ENCODE data around the gene DNM2. TPM values are rescaled to one million over a fixed set of nuclear protein-coding genes. Genes with fewer than 3 reads are reported as not detected.

DNM2 gene
- total and polyA plus RNA-seq, 2 of the 13 experiments (the other 11 are each of a cell fraction or from before 2014, with no cell fraction given) = 41.7 to 59.8 TPM

DNA sequence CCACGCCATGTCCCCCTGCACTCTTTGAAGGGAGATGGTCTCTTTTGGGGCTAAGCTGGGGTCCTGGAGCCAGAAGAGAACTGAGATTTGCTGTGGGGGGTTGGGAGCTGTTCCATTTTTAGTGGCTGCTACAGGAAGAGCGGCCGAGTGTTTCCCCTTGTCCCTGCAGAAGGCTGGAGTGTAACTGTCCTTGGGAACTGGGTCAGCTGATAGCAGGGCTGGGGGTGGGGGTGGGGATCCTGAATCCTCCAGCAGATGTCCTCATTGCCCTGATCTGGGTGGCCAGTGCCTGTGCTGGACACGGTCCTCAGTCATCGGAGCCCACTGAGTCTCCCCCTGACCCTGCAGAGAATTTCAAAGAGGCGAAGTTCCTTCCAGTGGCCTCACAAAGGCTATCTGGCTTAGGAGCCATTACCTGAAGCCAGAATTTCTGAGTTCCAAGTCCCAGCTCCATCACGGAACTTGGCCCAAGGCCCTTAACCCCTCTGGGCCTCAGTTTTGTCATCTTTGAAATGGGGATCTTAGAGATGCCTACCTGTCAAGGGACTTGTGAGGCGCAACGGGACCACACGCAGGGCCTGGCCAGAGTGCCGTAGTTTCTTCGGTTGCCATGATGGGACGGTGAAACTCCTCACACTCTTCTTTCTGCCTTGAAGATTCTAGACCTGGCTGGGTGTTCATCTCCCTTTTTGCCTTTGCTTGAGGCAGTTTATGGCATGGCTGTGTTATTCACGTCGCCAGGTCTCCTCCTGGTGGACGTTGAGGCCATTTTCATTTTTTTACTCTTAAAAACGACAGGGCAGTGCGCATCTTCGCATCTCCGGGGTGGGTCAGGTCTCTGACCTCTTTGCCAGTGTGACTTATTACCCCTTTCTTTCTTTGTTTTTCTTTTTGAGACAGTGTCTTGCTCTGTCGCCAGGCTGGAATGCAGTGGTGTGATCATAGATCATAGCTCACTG, 51.9 kb downstream of the DNM2 start (continued):
- no peak for TF ChIP-seq ATF7 (IDR thresholded peaks at IDR 0.05)
- TF ChIP-seq ATF7 (CRISPR knock-in tag; IDR thresholded peaks at IDR 0.05) = no peak
- TF ChIP-seq STAG1 (CRISPR knock-in tag; IDR thresholded peaks at IDR 0.05) = peak; percentile 87
- TF ChIP-seq, protein P1, sequence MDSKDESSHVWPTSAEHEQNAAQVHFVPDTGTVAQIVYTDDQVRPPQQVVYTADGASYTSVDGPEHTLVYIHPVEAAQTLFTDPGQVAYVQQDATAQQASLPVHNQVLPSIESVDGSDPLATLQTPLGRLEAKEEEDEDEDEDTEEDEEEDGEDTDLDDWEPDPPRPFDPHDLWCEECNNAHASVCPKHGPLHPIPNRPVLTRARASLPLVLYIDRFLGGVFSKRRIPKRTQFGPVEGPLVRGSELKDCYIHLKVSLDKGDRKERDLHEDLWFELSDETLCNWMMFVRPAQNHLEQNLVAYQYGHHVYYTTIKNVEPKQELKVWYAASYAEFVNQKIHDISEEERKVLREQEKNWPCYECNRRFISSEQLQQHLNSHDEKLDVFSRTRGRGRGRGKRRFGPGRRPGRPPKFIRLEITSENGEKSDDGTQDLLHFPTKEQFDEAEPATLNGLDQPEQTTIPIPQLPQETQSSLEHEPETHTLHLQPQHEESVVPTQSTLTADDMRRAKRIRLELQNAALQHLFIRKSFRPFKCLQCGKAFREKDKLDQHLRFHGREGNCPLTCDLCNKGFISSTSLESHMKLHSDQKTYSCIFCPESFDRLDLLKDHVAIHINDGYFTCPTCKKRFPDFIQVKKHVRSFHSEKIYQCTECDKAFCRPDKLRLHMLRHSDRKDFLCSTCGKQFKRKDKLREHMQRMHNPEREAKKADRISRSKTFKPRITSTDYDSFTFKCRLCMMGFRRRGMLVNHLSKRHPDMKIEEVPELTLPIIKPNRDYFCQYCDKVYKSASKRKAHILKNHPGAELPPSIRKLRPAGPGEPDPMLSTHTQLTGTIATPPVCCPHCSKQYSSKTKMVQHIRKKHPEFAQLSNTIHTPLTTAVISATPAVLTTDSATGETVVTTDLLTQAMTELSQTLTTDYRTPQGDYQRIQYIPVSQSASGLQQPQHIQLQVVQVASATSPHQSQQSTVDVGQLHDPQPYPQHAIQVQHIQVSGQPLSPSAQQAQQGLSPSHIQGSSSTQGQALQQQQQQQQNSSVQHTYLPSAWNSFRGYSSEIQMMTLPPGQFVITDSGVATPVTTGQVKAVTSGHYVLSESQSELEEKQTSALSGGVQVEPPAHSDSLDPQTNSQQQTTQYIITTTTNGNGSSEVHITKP (CRISPR knock-in tag; IDR thresholded peaks at IDR 0.05; ENCODE audit: low read depth) = no peak; the same call in 1 of the 2 replicates
- no peak for TF ChIP-seq PHF5A (CRISPR knock-in tag; IDR thresholded peaks at IDR 0.05; ENCODE audit: low read depth, unreplicated experiment)
- TF ChIP-seq, protein P2, sequence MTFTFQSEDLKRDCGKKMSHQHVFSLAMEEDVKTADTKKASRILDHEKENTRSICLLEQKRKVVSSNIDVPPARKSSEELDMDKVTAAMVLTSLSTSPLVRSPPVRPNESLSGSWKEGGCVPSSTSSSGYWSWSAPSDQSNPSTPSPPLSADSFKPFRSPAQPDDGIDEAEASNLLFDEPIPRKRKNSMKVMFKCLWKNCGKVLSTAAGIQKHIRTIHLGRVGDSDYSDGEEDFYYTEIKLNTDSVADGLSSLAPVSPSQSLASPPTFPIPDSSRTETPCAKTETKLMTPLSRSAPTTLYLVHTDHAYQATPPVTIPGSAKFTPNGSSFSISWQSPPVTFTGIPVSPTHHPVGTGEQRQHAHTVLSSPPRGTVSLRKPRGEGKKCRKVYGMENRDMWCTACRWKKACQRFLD (CRISPR knock-in tag; IDR thresholded peaks at IDR 0.05; ENCODE audit: borderline replicate concordance) = no peak
- TF ChIP-seq ZEB1 (IDR thresholded peaks at IDR 0.05; ENCODE audit: insufficient replicate concordance, low read depth) = no peak
- TF ChIP-seq, protein P3, sequence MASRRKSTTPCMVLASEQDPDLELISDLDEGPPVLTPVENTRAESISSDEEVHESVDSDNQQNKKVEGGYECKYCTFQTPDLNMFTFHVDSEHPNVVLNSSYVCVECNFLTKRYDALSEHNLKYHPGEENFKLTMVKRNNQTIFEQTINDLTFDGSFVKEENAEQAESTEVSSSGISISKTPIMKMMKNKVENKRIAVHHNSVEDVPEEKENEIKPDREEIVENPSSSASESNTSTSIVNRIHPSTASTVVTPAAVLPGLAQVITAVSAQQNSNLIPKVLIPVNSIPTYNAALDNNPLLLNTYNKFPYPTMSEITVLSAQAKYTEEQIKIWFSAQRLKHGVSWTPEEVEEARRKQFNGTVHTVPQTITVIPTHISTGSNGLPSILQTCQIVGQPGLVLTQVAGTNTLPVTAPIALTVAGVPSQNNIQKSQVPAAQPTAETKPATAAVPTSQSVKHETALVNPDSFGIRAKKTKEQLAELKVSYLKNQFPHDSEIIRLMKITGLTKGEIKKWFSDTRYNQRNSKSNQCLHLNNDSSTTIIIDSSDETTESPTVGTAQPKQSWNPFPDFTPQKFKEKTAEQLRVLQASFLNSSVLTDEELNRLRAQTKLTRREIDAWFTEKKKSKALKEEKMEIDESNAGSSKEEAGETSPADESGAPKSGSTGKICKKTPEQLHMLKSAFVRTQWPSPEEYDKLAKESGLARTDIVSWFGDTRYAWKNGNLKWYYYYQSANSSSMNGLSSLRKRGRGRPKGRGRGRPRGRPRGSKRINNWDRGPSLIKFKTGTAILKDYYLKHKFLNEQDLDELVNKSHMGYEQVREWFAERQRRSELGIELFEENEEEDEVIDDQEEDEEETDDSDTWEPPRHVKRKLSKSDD (CRISPR knock-in tag; IDR thresholded peaks at IDR 0.05; ENCODE audit: low read depth) = no peak
- peak; percentile 92 for TF ChIP-seq KDM1A (CRISPR knock-in tag; IDR thresholded peaks at IDR 0.05)
- TF ChIP-seq, protein P4, sequence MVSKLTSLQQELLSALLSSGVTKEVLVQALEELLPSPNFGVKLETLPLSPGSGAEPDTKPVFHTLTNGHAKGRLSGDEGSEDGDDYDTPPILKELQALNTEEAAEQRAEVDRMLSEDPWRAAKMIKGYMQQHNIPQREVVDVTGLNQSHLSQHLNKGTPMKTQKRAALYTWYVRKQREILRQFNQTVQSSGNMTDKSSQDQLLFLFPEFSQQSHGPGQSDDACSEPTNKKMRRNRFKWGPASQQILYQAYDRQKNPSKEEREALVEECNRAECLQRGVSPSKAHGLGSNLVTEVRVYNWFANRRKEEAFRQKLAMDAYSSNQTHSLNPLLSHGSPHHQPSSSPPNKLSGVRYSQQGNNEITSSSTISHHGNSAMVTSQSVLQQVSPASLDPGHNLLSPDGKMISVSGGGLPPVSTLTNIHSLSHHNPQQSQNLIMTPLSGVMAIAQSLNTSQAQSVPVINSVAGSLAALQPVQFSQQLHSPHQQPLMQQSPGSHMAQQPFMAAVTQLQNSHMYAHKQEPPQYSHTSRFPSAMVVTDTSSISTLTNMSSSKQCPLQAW (CRISPR knock-in tag; IDR thresholded peaks at IDR 0.05) = peak; percentile 62
- TF ChIP-seq, protein P5, sequence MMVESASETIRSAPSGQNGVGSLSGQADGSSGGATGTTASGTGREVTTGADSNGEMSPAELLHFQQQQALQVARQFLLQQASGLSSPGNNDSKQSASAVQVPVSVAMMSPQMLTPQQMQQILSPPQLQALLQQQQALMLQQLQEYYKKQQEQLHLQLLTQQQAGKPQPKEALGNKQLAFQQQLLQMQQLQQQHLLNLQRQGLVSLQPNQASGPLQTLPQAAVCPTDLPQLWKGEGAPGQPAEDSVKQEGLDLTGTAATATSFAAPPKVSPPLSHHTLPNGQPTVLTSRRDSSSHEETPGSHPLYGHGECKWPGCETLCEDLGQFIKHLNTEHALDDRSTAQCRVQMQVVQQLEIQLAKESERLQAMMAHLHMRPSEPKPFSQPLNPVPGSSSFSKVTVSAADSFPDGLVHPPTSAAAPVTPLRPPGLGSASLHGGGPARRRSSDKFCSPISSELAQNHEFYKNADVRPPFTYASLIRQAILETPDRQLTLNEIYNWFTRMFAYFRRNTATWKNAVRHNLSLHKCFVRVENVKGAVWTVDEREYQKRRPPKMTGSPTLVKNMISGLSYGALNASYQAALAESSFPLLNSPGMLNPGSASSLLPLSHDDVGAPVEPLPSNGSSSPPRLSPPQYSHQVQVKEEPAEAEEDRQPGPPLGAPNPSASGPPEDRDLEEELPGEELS (CRISPR knock-in tag; IDR thresholded peaks at IDR 0.05) = no peak; the same call in 1 of the 2 replicates
- TF ChIP-seq, protein P6, sequence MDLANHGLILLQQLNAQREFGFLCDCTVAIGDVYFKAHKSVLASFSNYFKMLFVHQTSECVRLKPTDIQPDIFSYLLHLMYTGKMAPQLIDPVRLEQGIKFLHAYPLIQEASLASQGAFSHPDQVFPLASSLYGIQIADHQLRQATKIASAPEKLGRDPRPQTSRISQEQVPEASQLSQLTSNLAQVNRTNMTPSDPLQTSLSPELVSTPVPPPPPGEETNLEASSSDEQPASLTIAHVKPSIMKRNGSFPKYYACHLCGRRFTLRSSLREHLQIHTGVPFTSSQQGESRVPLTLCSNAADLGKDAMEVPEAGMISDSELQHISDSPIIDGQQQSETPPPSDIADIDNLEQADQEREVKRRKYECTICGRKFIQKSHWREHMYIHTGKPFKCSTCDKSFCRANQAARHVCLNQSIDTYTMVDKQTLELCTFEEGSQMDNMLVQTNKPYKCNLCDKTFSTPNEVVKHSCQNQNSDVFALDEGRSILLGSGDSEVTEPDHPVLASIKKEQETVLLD (CRISPR knock-in tag; IDR thresholded peaks at IDR 0.05; ENCODE audit: low read depth) = no peak
- TF ChIP-seq BRD4 (CRISPR knock-in tag; IDR thresholded peaks at IDR 0.05) = no peak
- TF ChIP-seq ZBTB21 (CRISPR knock-in tag; IDR thresholded peaks at IDR 0.05) = no peak

Data from HepG2 (cell line).